Measurements from ENCODE around the gene PPP1R9A.

The PPP1R9A gene

GRCh38 chr7:95330204-95330960 is 423.0 kb downstream of the PPP1R9A start:
- H3K79me2 ChIP-seq = no peaks in the 10 kb centered on the region
- H3K9ac ChIP-seq = no peak overlapping the region
- no peaks in the 10 kb centered on the region for H3K9me3 ChIP-seq (ENCODE audit: control insufficient read depth, low read length)
- H3K27me3 ChIP-seq (ENCODE audit: control insufficient read depth, insufficient read depth, low read length) = no peaks in the 10 kb centered on the region
- no peak overlapping the region for H3K4me2 ChIP-seq (ENCODE audit: low read length)
- no peak overlapping the region for H3K4me3 ChIP-seq (ENCODE audit: low read depth, low read length)
- H3K4me1 ChIP-seq = no peaks in the 10 kb centered on the region
- H3K36me3 ChIP-seq (ENCODE audit: control insufficient read depth, insufficient read depth, low read length) = no peaks in the 10 kb centered on the region
- no peak overlapping the region for H3K27ac ChIP-seq
- H2AFZ ChIP-seq = no peak overlapping the region
- no peak for TF ChIP-seq CTCF (IDR thresholded peaks at IDR 0.05)

GRCh38 chr7:95330961-95331337 is 423.6 kb downstream of the PPP1R9A start:
- Histone ChIP-seq H3K79me2 (no peaks in the 10 kb centered on the region), H3K4me1 (no peaks in the 10 kb centered on the region), H3K4me3 (ENCODE audit: low read depth, low read length) (no peak overlapping the region), H3K4me2 (ENCODE audit: low read length) (no peak overlapping the region), H3K27me3 (ENCODE audit: control insufficient read depth, insufficient read depth, low read length) (no peaks in the 10 kb centered on the region), H3K27ac (no peak overlapping the region), H3K9me3 (ENCODE audit: control insufficient read depth, low read length) (no peaks in the 10 kb centered on the region), H3K36me3 (ENCODE audit: control insufficient read depth, insufficient read depth, low read length) (no peaks in the 10 kb centered on the region), H3K9ac (no peak overlapping the region), H2AFZ (no peak overlapping the region)
- TF ChIP-seq CTCF (IDR thresholded peaks at IDR 0.05) = no peak

GRCh38 chr7:95334447-95334846 is 427.1 kb downstream of the PPP1R9A start:
- H3K9me3 ChIP-seq (ENCODE audit: control insufficient read depth, low read length) = no peaks in the 10 kb centered on the region
- no peak overlapping the region for H3K4me2 ChIP-seq (ENCODE audit: low read length)
- H3K4me1 ChIP-seq = no peaks in the 10 kb centered on the region
- H3K4me3 ChIP-seq (ENCODE audit: low read depth, low read length) = no peak overlapping the region
- no peaks in the 10 kb centered on the region for H3K27me3 ChIP-seq (ENCODE audit: control insufficient read depth, insufficient read depth, low read length)
- no peak for TF ChIP-seq CTCF (IDR thresholded peaks at IDR 0.05)
- H3K9ac ChIP-seq = no peak overlapping the region
- no peak overlapping the region for H3K27ac ChIP-seq
- H2AFZ ChIP-seq = no peak overlapping the region
- no peaks in the 10 kb centered on the region for H3K36me3 ChIP-seq (ENCODE audit: control insufficient read depth, insufficient read depth, low read length)
- no peaks in the 10 kb centered on the region for H3K79me2 ChIP-seq

- Histone ChIP-seq H3K9ac (no peak overlapping the region), H3K4me3 (ENCODE audit: low read depth, low read length) (no peak overlapping the region), H3K27me3 (ENCODE audit: control insufficient read depth, insufficient read depth, low read length) (no peaks in the 10 kb centered on the region), H3K27ac (no peak overlapping the region), H3K4me2 (ENCODE audit: low read length) (no peak overlapping the region), H3K4me1 (no peaks in the 10 kb centered on the region), H3K36me3 (ENCODE audit: control insufficient read depth, insufficient read depth, low read length) (no peaks in the 10 kb centered on the region), H3K9me3 (ENCODE audit: control insufficient read depth, low read length) (no peaks in the 10 kb centered on the region), H2AFZ (no peak overlapping the region), H3K79me2 (no peaks in the 10 kb centered on the region)
- no peak for TF ChIP-seq CTCF (IDR thresholded peaks at IDR 0.05)
These were observed 427.7 kb downstream of the PPP1R9A start for GRCh38 chr7:95335093-95335492.

GRCh38 chr7:95338832-95339231 is 431.4 kb downstream of the PPP1R9A start:
- no peaks in the 10 kb centered on the region for H3K27me3 ChIP-seq (ENCODE audit: control insufficient read depth, insufficient read depth, low read length)
- no peaks in the 10 kb centered on the region for H3K36me3 ChIP-seq (ENCODE audit: control insufficient read depth, insufficient read depth, low read length)
- no peaks in the 10 kb centered on the region for H3K79me2 ChIP-seq
- H3K9me3 ChIP-seq (ENCODE audit: control insufficient read depth, low read length) = no peaks in the 10 kb centered on the region
- no peak overlapping the region for H3K9ac ChIP-seq
- TF ChIP-seq CTCF (IDR thresholded peaks at IDR 0.05) = no peak
- H3K27ac ChIP-seq = no peak overlapping the region
- no peak overlapping the region for H3K4me3 ChIP-seq (ENCODE audit: low read depth, low read length)
- no peak overlapping the region for H2AFZ ChIP-seq
- no peaks in the 10 kb centered on the region for H3K4me1 ChIP-seq
- H3K4me2 ChIP-seq (ENCODE audit: low read length) = no peak overlapping the region

Data from parathyroid adenoma (tissue), 2 donors.